Hepatocyte (in vitro differentiated cells): ENCODE data around the gene DZANK1. TPM values are rescaled to one million over a fixed set of nuclear protein-coding genes. Genes with fewer than 3 reads are reported as not detected.

Source experiments
- DNase-seq: peaks from one replicate; pipeline ENCODE4 v3.0.0-alpha.2; 2016; ENCODE audit warnings: low spot score
- H2AFZ ChIP-seq: fragments of 200-600 bp; sonication (generic); 2 replicates; pipeline ENCODE4 v1.6.0; 2016; ENCODE audit warnings: antibody characterized with exemption, mild to moderate bottlenecking
- H3K27ac ChIP-seq: fragments of 200-600 bp; sonication (generic); 2 replicates; pipeline ENCODE4 v1.5.1; 2016; ENCODE audit warnings: mild to moderate bottlenecking
- H3K27me3 ChIP-seq: fragments of 200-600 bp; sonication (generic); 2 replicates; pipeline ENCODE4 v1.6.1; 2016
- H3K36me3 ChIP-seq: fragments of 200-600 bp; sonication (generic); replicated peaks from 2 replicates; pipeline ENCODE4 v1.5.1; 2016; ENCODE audit warnings: low read depth; ENCODE audit not compliant: insufficient read depth
- H3K4me1 ChIP-seq: fragments of 200-600 bp; sonication (generic); 2 replicates; pipeline ENCODE4 v1.5.1; 2016; ENCODE audit warnings: mild to moderate bottlenecking, moderate library complexity; ENCODE audit not compliant: insufficient read depth
- H3K4me2 ChIP-seq: fragments of 200-600 bp; sonication (generic); 2 replicates; pipeline ENCODE4 v1.6.0; 2016
- H3K4me3 ChIP-seq: fragments of 200-600 bp; sonication (generic); 2 replicates; pipeline ENCODE4 v1.5.1; 2016; ENCODE audit warnings: mild to moderate bottlenecking
- H3K79me2 ChIP-seq: fragments of 200-600 bp; sonication (generic); 2 replicates; pipeline ENCODE4 v1.6.0; 2017; ENCODE audit warnings: mild to moderate bottlenecking
- H3K9me2 ChIP-seq: fragments of 200-600 bp; sonication (generic); replicated peaks from 2 replicates; pipeline ENCODE4 v1.6.0; 2017; ENCODE audit warnings: mild to moderate bottlenecking; ENCODE audit not compliant: insufficient read depth
- H3K9me3 ChIP-seq: fragments of 200-600 bp; sonication (generic); 2 replicates; pipeline ENCODE4 v1.5.1; 2016; ENCODE audit warnings: low read depth, mild to moderate bottlenecking
- H4K20me1 ChIP-seq: fragments of 200-600 bp; sonication (generic); 2 replicates; pipeline ENCODE4 v1.6.0; 2016; ENCODE audit warnings: mild to moderate bottlenecking; ENCODE audit not compliant: insufficient read depth, poor library complexity, severe bottlenecking
- CTCF ChIP-seq: fragments of 200-600 bp; sonication (generic); IDR thresholded peaks from 2 replicates; pipeline ENCODE4 v1.5.1; 2016; ENCODE audit warnings: antibody characterized with exemption, mild to moderate bottlenecking; ENCODE audit not compliant: poor library complexity
- EZH2 ChIP-seq: fragments of 200-600 bp; sonication (generic); IDR thresholded peaks from 2 replicates; pipeline ENCODE4 v1.6.1; 2016; ENCODE audit warnings: antibody characterized with exemption, mild to moderate bottlenecking, borderline replicate concordance
- EZH2phosphoT487 ChIP-seq: fragments of 200-600 bp; sonication (generic); IDR thresholded peaks from one replicate; pipeline ENCODE4 v1.6.1; 2018; ENCODE audit warnings: antibody characterized with exemption, mild to moderate bottlenecking, low read depth, moderate library complexity; ENCODE audit not compliant: unreplicated experiment, severe bottlenecking
- WGBS: methylation state at CpG from one replicate; pipeline ENCODE4 v1.1.6; 2016; ENCODE audit warnings: low lambda C conversion rate; ENCODE audit errors: missing lambda C conversion rate; 5-methylcytosine and 5-hydroxymethylcytosine counted together
- polyA plus RNA-seq: library from polyadenylated mRNA; unstranded; fragments of >200 nt; fragmentation: Nextera tagmentation; extraction: Ambion mirVana; gene quantifications from 2 replicates; pipeline ENCODE4 v1.2.1, GENCODE V29; 2016
- total RNA-seq: library from RNA; depleted of rRNA; stranded (reverse); fragments of >200 nt; gene quantifications from 2 replicates; pipeline ENCODE4 v1.2.3, GENCODE V29; 2014

The DZANK1 gene
- 1.1 and 1.8 TPM in 2 replicates for total RNA-seq
- 2.0 and 2.2 TPM in 2 replicates for polyA plus RNA-seq

- peak within 1 kb of the TSS; percentile 79 for H3K4me3 ChIP-seq
- no peaks in the 10 kb centered on the region for H3K27me3 ChIP-seq
- TF ChIP-seq EZH2 (no peak), CTCF (no peak), EZH2phosphoT487 (no peak)
- no peaks in the 10 kb centered on the region for H3K36me3 ChIP-seq
- H2AFZ ChIP-seq: peak within 1 kb of the TSS; percentile 78
- H3K4me1 ChIP-seq: peaks cover 6% of the 10 kb centered on the region
- no peaks in the 10 kb centered on the region for H3K9me3 ChIP-seq
- H3K79me2 ChIP-seq: peaks cover 17% of the 10 kb centered on the region
- peak within 1 kb of the TSS; percentile 92 for H3K27ac ChIP-seq
- no peaks in the 10 kb centered on the region for H3K9me2 ChIP-seq
- H3K4me2 ChIP-seq: peak within 1 kb of the TSS; percentile 92
- no peaks in the 10 kb centered on the region for H4K20me1 ChIP-seq
- WGBS: 2% methylated on average over 56 of the region's 57 CpGs
- peak; percentile 98 for DNase-seq
Measured at GRCh38 chr20:18466894-18467730, at the start of gene DZANK1, which contains the start of gene POLR3F. TSS of gene DZANK1 (minus strand) at chr20:18467030. CDS start at chr20:18465358, 1,672 bp downstream. TSS of gene POLR3F (plus strand) at chr20:18467390. CDS start at chr20:18467507, 117 bp downstream.

GRCh38 chr20:18515973-18516372, 49.1 kb upstream of the DZANK1 start:
- Histone ChIP-seq H3K27ac (no peak overlapping the region), H3K4me3 (no peak overlapping the region), H3K9me2 (no peaks in the 10 kb centered on the region), H3K9me3 (no peaks in the 10 kb centered on the region), H3K4me2 (no peak overlapping the region), H2AFZ (no peak overlapping the region), H3K4me1 (no peaks in the 10 kb centered on the region), H3K79me2 (peaks cover 23% of the 10 kb centered on the region), H3K27me3 (no peaks in the 10 kb centered on the region), H4K20me1 (no peaks in the 10 kb centered on the region), H3K36me3 (no peaks in the 10 kb centered on the region)
- DNase-seq: no peak
- TF ChIP-seq EZH2 (no peak), CTCF (no peak)

- H4K20me1 ChIP-seq: no peaks in the 10 kb centered on the region
- H3K4me2 ChIP-seq: no peak overlapping the region
- no peaks in the 10 kb centered on the region for H3K9me2 ChIP-seq
- H2AFZ ChIP-seq: no peak overlapping the region
- no peaks in the 10 kb centered on the region for H3K36me3 ChIP-seq
- no peaks in the 10 kb centered on the region for H3K27me3 ChIP-seq
- DNase-seq: no peak
- no peak overlapping the region for H3K27ac ChIP-seq
- no peak overlapping the region for H3K4me3 ChIP-seq
- H3K9me3 ChIP-seq: no peaks in the 10 kb centered on the region
- 92% methylated on average over 5 of the region's 5 CpGs for WGBS
- no peak for TF ChIP-seq EZH2
- no peak for TF ChIP-seq EZH2phosphoT487
- TF ChIP-seq CTCF: no peak
- peaks cover 37% of the 10 kb centered on the region for H3K79me2 ChIP-seq
- H3K4me1 ChIP-seq: peaks cover 2% of the 10 kb centered on the region
Measured at GRCh38 chr20:18514127-18514526, 47.3 kb upstream of the DZANK1 start.
